Stimulated activated naive B cell treated with anti-CD40 and anti-IgM and Interleukin-4, amounts not matched to agents 10 μg/mL and 1 μg/mL and 100 μg/mL, for 72 hours (primary cell): Measurements from ENCODE around the gene NIP7.

ENCODE experiments used
- ATAC-seq, 2 donors: fragments of 150-1000 bp; cut with Tn5 transposase; replicated peaks; 2 replicates each; pipeline ENCODE4 v1.10.0; 2021; ENCODE audit warnings: moderate library complexity in 1 of 2
- DNase-seq: peaks from one replicate; pipeline ENCODE4 v3.0.0; 2021
- H3K27ac Mint-ChIP-seq: one replicate; pipeline ENCODE4 v1.8.0; 2022; ENCODE audit warnings: mild to moderate bottlenecking, mixed read lengths
- H3K27me3 Mint-ChIP-seq, 2 donors: one replicate each; pipeline ENCODE4 v1.8.0; 2022; ENCODE audit warnings: mixed read lengths in 2 of 2
- H3K36me3 Mint-ChIP-seq, 2 donors: one replicate each; pipeline ENCODE4 v1.8.0; 2022; ENCODE audit warnings: mixed read lengths in 2 of 2, mild to moderate bottlenecking in 1 of 2
- H3K4me1 Mint-ChIP-seq, 2 donors: one replicate each; pipeline ENCODE4 v1.8.0; 2022; ENCODE audit warnings: mixed read lengths in 2 of 2, mild to moderate bottlenecking in 1 of 2
- H3K4me3 Mint-ChIP-seq, 2 donors: one replicate each; pipeline ENCODE4 v1.8.0; 2022; ENCODE audit warnings: mild to moderate bottlenecking in 2 of 2, mixed read lengths in 2 of 2, moderate library complexity in 1 of 2
- H3K9me3 Mint-ChIP-seq, 2 donors: one replicate each; pipeline ENCODE4 v1.8.0; 2022; ENCODE audit warnings: mixed read lengths in 2 of 2, mild to moderate bottlenecking in 1 of 2

The NIP7 gene

DNA sequence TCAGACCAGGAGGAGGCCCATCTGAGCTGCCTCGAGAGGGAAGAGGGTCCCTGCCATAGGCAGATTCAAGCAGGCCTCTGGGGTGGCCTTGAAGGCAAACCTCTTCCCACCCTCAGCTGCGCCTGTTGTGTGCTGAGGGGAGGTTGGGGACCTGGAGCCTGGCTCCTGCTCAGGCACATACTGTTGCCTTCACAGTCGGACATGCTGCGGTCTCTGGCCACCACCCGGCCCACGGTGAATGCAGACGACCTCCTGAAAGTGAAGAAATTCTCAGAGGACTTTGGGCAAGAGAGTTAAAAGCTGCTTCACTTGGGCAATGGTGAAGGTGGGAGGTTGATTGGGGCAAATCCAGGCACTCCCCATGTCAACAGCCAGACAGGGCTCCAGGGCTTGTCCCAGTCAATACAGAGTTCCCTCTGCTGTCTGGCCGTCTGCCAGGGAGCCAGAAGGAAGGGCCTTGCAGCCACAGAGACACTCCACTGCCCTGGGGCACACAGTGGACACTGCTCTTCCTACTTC, 15.5 kb upstream of the NIP7 start:
- H3K4me3 Mint-ChIP-seq, result no peak overlapping the region
- peaks cover 43 to 67% of the 10 kb centered on the region in 2 donors for H3K36me3 Mint-ChIP-seq
- ATAC-seq (no peak), DNase-seq (no peak)
- H3K27me3 Mint-ChIP-seq, result no peaks in the 10 kb centered on the region
- peaks cover 31 to 62% of the 10 kb centered on the region in 2 donors for H3K4me1 Mint-ChIP-seq
- peak overlapping the region; percentile 57 for H3K27ac Mint-ChIP-seq
- no peaks in the 10 kb centered on the region for H3K9me3 Mint-ChIP-seq

DNA sequence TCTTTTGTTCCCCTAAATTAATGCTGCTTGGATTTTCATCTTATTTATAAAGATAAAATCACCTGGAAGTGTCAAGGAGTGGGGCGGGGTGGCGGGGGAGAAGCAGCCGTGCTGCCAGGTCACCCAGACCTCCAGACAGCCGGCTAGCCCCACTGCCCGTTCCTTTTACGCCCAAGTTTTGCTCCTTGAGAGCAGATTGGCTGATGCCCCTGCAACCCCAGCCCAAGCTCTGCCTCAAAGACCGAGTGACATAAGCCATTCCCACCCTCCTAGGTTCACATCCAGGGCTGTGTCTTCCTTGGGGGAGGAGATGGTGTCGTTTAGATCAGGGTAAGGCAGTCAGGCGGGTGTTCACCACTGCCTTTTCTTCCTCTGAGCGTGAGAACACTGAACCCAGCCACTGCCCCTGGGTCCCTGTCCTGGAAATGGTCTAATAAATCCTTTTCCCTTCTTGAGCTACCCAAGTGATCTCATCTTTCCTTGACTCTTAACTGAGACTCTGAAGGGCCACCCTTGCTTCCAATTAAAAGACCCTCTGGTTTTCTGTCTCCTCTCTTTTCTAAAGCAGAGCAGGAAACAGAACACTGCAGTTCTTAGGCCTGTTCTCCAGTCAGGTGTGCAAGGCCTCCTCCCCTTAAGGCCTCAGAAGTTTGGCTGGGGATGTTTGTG, 14.9 kb upstream of the NIP7 start:
- DNase-seq (no peak), ATAC-seq (no peak)
- no peak overlapping the region for H3K4me3 Mint-ChIP-seq
- peak overlapping the region; percentile 33 for H3K27ac Mint-ChIP-seq
- no peaks in the 10 kb centered on the region for H3K9me3 Mint-ChIP-seq
- peaks cover 34 to 64% of the 10 kb centered on the region in 2 donors for H3K4me1 Mint-ChIP-seq
- H3K27me3 Mint-ChIP-seq, result no peaks in the 10 kb centered on the region
- H3K36me3 Mint-ChIP-seq, result peaks cover 39 to 64% of the 10 kb centered on the region in 2 donors

DNA sequence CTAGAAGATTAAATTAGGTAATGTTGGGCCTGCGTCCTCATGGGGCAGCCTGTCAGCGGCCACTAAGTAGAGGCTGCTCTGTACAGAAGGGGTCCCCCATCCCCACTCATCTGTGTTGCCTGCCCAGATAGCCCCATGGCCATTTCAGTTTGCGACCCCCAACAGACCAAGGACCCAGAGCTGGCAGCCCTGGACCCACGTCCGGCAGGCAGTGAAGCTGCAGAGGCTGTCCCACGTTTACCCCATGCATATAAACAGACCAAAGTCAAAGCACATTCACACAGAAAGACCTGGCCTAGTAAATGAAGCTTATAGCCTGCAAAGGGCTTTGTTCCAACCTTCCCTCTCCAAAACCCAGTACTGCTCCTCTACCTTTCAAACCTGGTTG, 13.8 kb upstream of the NIP7 start:
- DNase-seq (no peak), ATAC-seq (no peak)
- no peaks in the 10 kb centered on the region for H3K9me3 Mint-ChIP-seq
- H3K4me3 Mint-ChIP-seq, result peak overlapping the region in 1 of 2 donors; percentile 39
- peaks cover 35 to 69% of the 10 kb centered on the region in 2 donors for H3K4me1 Mint-ChIP-seq
- H3K36me3 Mint-ChIP-seq, result peaks cover 38 to 61% of the 10 kb centered on the region in 2 donors
- H3K27ac Mint-ChIP-seq, result peak overlapping the region; percentile 42
- no peaks in the 10 kb centered on the region for H3K27me3 Mint-ChIP-seq

DNA sequence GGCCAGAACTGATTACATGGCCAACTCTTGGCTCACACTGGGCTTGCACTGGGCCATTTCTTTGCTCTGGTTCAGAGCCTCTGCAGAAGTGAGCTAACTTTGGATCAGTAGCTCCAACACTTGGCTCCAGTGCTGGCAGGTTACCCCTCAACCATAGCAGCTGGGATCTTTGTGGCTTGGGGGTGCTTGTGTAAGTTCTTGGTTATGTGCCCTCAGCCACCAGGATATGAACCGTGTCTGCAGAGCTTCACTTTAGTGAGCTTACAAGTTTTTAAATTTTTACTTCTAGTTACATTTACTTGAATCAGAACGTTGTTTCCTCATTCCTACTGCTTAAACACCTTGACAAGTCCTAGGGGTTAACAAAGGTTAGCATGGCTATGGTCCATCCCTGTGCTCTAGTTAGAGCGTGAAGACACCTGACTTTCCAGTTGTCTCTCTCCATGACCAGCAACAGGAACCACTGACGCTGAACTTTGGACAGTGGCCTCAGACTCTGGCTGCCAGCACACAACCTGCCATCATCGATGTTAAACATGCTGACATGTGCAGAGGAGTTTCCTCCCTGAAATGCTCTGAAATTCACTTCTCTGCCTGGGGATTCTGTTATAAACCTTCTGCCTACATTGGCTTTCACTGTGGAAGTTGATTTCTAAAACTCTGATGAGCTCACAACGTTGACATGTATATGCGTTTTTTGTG, 13.2 kb upstream of the NIP7 start:
- peaks cover 35 to 74% of the 10 kb centered on the region in 2 donors for H3K4me1 Mint-ChIP-seq
- ATAC-seq (no peak), DNase-seq (no peak)
- H3K27me3 Mint-ChIP-seq, result no peaks in the 10 kb centered on the region
- peak overlapping the region in 1 of 2 donors; percentile 39 for H3K4me3 Mint-ChIP-seq
- H3K9me3 Mint-ChIP-seq, result no peaks in the 10 kb centered on the region
- peak overlapping the region; percentile 20 for H3K27ac Mint-ChIP-seq
- H3K36me3 Mint-ChIP-seq, result peaks cover 36 to 57% of the 10 kb centered on the region in 2 donors

DNA sequence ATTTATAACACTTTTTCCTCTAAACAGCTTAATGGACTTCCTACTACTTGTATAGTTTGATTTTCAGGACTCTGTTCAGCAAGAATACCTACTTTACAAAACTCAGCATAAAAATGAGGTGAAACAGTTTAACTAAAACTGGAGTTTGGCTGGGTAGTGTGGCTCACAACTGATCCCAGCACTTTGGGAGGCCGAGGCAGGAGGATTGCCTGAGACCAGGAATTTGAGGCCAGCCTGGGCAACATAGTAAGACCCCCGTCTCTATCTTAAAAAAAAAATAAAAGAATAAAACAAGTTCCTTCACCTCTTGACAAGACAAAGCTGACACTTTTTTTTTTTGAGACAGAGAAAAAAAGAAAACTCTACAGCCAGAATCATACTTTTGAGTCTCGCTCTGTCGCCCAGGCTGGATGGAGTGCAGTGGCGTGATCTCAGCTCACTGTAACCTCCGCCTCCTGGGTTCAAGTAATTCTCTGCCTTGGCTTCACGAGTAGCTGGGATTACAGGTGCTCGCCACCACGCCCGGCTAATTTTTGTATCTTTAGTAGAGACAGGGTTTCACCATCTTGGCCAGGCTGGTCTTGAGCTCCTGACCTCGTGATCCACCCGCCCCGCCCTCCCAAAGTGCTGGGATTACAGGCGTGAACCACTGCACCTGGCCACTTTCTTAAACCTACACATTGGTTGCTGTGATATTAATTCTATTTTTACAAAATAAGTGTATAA, 11.8 kb upstream of the NIP7 start:
- DNase-seq, result no peak
- Mint-ChIP-seq H3K36me3 (peaks cover 26 to 54% of the 10 kb centered on the region in 2 donors), H3K9me3 (no peaks in the 10 kb centered on the region), H3K4me1 (peaks cover 27 to 66% of the 10 kb centered on the region in 2 donors), H3K27ac (peak overlapping the region; percentile 31), H3K27me3 (no peaks in the 10 kb centered on the region), H3K4me3 (peak overlapping the region; percentile 47 to 58)
- ATAC-seq, result no peak

DNA sequence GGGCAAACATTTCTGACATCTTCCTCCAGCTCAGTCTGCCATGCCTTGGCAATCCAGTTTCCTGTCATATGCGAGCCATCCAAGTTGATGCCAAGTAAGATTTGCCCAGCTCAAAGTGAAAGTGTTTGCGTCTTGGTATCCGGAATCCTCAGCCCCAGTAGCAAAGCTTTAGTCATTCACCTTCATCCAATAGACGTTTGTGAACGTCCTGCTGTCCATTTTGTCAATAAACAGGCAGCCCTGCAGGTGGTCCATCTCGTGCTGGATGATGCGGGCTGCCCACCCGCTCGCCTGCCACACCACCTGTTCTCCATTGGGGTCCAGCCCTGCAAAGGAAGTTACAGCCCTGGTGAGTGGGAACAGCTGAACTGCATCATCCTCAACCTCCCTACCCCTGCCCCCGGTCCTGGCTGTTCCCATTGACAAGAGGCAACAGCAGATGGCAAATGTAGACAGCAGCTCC, 10.7 kb upstream of the NIP7 start:
- H3K4me3 Mint-ChIP-seq, result peak overlapping the region; percentile 88 to 92
- no peak for DNase-seq
- H3K27me3 Mint-ChIP-seq, result no peaks in the 10 kb centered on the region
- H3K36me3 Mint-ChIP-seq, result peaks cover 22 to 55% of the 10 kb centered on the region in 2 donors
- peaks cover 28 to 65% of the 10 kb centered on the region in 2 donors for H3K4me1 Mint-ChIP-seq
- ATAC-seq, result no peak
- peak overlapping the region; percentile 5 for H3K27ac Mint-ChIP-seq
- no peaks in the 10 kb centered on the region for H3K9me3 Mint-ChIP-seq

DNA sequence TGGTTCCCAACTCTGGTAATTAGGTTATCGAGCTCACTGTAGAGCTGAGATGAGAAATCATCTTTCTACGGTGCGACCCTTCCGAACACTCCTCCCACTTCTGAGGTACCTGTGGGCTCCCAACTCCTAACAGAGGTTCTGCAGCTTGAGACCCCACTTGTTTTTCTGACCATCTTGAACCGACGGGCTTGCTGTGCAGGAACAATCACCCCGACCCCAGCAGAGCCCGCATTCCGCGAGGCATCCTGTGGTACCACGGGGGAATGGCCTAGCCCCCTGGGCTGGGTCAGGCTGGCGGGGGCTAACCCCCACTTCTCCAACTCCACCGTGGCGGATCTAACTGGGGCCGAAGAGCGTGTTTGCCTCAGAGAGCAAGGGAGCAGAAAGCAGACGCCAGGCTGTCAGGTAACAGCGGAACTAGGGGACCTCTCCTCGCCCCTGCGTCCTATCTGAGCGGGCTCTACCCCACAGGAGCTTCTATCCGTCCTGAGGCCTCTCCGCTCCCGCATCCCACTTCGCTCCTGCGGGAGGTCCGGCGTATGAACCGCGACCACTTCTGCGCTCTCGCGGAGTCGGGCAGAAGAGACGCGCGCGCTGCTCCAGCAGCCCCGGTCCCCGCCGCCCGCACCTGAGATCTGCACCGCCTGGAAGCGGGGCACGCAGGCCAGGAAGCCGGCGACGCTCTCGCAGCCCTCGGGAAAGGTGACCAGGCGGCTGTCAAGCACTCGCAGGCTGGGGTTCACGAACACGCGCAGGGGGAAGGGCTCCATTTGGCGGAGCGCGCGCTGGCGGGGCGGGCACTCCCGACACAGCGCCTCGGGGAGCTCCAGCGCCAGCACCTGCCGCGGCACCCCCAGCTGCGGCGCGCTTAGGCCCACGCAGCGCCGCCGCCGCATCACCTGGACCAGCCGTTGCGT, 9.9 kb upstream of the NIP7 start:
- peaks cover 29 to 66% of the 10 kb centered on the region in 2 donors for H3K4me1 Mint-ChIP-seq
- DNase-seq, result no peak
- H3K27ac Mint-ChIP-seq, result peak overlapping the region; percentile 92
- H3K4me3 Mint-ChIP-seq, result peak overlapping the region; percentile 88 to 92
- peak; percentile 58 to 61 for ATAC-seq
- H3K9me3 Mint-ChIP-seq, result no peaks in the 10 kb centered on the region
- H3K27me3 Mint-ChIP-seq, result no peaks in the 10 kb centered on the region
- H3K36me3 Mint-ChIP-seq, result peaks cover 25 to 48% of the 10 kb centered on the region in 2 donors

DNA sequence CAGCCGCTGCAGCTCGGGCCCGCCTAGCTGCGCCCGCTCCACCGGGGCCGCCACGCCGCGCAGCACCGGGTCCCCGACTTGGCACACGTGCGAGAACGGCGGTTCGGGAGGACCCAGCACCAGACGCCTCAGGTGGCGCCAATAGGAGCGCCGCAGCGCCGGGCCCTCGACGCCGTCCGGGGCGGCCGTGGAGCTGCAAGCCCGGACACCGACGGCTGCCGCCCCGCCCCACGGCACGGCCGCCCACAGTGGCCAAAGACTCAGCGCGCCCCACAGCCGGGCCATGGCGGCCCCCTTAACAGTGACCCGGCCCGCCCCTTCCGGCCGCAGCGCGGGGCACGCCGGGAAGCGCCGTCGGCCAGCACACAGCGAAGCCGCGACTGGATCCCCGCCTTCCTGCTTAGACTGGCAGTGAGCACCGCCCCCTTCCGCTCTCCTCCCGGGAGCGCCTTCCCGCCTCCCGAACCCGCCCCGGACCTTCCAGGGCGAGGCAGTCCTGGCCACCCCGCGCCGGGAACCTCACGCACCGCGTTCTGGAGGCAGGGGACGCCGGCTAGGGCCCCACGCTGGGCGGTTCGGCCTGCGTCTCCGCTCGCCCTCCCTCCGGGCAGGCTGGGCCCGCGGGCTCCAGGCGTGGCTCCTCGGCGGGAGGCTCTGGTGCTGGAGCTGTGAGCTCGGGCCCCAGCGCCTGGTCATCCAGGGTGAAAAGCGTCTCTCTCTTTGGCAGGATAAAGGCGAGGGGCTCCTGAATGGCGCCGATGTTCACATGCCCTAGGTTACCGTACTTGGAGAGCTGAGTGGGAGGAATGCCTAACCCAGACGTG, 9.1 kb upstream of the NIP7 start, which contains the start of gene PDF:
PDF (minus strand) TSS at position 303 of the 824 bp plus-strand sequence; CDS start at position 285, 18 bp downstream.
- peaks cover 27 to 47% of the 10 kb centered on the region in 2 donors for H3K36me3 Mint-ChIP-seq
- ATAC-seq, result peak; percentile 96

DNA sequence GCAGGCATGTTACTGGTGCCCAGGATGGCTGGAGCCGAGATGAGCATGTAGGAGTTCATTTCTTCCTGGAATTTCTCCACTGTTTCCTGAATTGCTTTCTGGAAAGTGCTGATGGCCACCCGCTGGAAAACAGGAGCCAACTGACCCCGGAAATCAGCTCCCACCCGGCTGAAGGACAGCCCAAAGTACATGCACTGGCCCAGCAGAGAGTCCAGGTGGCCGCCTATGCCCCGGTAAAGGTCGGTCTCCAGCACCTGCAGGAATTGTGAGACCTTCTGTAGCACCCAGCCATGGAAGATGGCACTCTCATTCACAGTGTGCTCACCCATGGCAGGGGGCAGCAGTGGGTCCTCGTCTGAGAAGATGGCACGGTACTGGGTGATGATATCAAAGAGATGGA, 4.9 kb upstream of the NIP7 start:
- Mint-ChIP-seq H3K4me1 (peaks cover 15 to 51% of the 10 kb centered on the region in 2 donors), H3K27ac (no peak overlapping the region), H3K9me3 (no peaks in the 10 kb centered on the region), H3K36me3 (peaks cover 24 to 39% of the 10 kb centered on the region in 2 donors), H3K27me3 (no peaks in the 10 kb centered on the region), H3K4me3 (no peak overlapping the region)
- ATAC-seq (no peak), DNase-seq (no peak)

More for the DNA sequence above, 9.1 kb upstream of the NIP7 start, which contains the start of gene PDF:
- H3K27me3 Mint-ChIP-seq, result no peaks in the 10 kb centered on the region
- H3K27ac Mint-ChIP-seq, result peak within 1 kb of the TSS; percentile 92
- peak; percentile 81 for DNase-seq
- H3K4me3 Mint-ChIP-seq, result peak within 1 kb of the TSS; percentile 92
- H3K9me3 Mint-ChIP-seq, result no peaks in the 10 kb centered on the region
- peaks cover 28 to 60% of the 10 kb centered on the region in 2 donors for H3K4me1 Mint-ChIP-seq

DNA sequence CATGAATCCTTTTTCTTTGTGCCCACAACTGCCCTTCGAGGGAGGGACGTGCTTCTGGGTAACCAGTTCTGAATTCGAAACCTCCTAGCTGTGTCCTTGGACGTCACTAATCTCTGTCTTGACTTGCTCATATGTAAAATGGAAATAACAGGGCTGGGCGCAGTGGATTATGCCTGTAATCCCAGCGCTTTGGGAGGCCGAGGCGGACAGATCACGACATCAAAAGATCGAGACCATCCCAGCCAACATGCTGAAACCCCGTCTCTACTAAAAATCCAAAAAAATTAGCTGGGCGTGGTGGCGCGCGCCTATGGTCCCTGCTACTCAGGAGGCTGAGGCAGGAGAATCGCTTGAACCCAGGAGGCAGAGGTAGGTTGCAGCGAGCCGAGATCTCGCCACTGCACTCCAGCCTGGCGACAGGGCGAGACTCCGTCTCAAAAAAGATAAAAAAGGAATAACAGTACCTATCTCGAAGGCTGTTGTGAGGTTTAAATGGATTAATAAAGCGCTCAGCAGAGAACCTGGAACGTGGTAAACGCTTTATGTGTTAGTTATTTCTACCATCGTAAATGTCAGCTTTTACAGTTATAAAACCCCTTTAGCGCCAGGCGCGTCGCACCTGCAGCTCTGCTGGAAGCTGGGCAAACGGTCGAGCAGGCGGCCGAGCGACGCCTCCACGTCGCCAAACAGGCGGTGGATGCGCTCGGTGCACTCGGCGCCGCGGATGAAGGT, 849 bp upstream of the NIP7 start:
- Mint-ChIP-seq H3K9me3 (no peaks in the 10 kb centered on the region), H3K4me1 (peaks cover 22 to 50% of the 10 kb centered on the region in 2 donors), H3K27me3 (no peaks in the 10 kb centered on the region), H3K36me3 (peaks cover 34 to 46% of the 10 kb centered on the region in 2 donors), H3K4me3 (peak overlapping the region; percentile 98 to 100), H3K27ac (peak overlapping the region; percentile 99)
- DNase-seq (no peak), ATAC-seq (no peak)

DNA sequence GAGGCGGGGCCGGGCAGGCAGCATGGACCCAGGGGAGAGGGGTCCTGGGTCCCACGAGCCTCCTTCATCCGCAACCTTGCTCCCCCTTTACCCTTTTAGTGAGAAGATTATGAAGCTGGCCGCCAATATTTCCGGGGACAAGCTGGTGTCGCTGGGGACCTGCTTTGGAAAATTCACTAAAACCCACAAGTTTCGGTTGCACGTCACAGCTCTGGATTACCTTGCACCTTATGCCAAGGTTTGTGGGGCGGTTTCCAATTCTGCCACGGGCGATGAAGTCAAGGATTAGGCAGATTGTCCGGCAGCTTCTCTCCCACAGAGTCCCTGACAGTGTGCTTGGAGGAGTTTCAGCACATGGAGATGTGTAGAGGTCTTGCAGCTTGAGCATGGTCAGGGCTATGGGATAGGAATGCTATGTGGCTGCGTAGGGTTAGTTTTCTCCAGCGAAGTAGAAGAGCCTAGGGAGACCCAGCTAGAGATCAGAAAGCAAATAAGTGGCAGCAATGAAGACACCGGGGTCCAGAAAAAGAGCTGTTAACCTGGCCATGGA, 598 bp downstream of the NIP7 start:
- H3K4me1 Mint-ChIP-seq, result peaks cover 19 to 42% of the 10 kb centered on the region in 2 donors
- peak overlapping the region; percentile 98 to 100 for H3K4me3 Mint-ChIP-seq
- H3K36me3 Mint-ChIP-seq, result peaks cover 22 to 48% of the 10 kb centered on the region in 2 donors
- DNase-seq (no peak), ATAC-seq (peak in 1 of 2 donors; percentile 7)
- peak overlapping the region; percentile 99 for H3K27ac Mint-ChIP-seq
- H3K27me3 Mint-ChIP-seq, result no peaks in the 10 kb centered on the region
- no peaks in the 10 kb centered on the region for H3K9me3 Mint-ChIP-seq

DNA sequence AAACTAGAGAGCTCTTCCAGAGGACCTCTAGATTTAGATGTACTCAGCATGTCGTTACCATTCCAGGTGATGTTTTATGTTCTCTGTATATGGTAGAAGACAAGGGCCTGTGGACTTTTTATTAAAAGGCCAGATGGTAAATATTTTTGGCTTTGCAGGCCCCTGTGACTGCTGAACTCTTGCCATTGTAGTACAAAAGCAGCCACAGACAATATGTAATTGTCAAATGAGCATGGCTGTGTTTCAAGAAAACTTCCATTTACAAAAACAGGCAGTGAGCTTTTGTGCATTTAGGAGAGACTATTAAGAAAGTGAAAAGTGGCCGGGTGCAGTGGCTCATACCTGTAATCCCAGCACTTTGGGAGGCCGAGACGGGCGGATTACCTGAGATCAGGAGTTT, 4.6 kb downstream of the NIP7 start:
- Mint-ChIP-seq H3K27ac (no peak overlapping the region), H3K9me3 (no peaks in the 10 kb centered on the region), H3K27me3 (no peaks in the 10 kb centered on the region), H3K4me3 (no peak overlapping the region), H3K4me1 (peaks cover 16 to 27% of the 10 kb centered on the region in 2 donors), H3K36me3 (peaks cover 32 to 61% of the 10 kb centered on the region in 2 donors)
- ATAC-seq (no peak), DNase-seq (no peak)
